CD4-positive, alpha-beta T cell treated with Interleukin-4 for 1 hour (primary cell): ENCODE results near the gene CDC42SE2.
"Not testable (repeated sequence)": the region's sequence is repeated elsewhere in the genome, so short reads cannot be mapped to it uniquely, and the experiment has no call there.

ENCODE experiments used
- DNase-seq, 2 donors: peaks; one replicate each; pipeline ENCODE4 v3.0.0-alpha.2; 2020 to 2022

The CDC42SE2 gene

DNA sequence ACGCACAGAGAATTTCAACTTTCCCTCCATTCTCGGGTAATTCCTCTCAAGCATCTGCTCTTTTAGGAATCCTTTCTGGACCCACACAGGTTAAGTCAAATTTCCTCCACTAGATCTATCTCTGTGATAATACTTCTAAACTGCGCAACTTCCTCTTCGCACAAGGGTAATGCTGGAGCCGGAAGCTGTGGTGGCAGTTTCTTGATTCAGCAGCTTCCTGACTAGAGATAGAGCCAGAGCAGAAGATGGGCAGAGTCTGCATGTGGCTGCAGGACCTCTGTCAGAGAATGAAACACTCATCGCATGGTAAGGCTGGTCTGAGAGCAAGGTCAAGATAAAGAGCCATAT, 11.1 kb upstream of the CDC42SE2 start:
- DNase-seq, result peak; percentile 89 to 90

DNA sequence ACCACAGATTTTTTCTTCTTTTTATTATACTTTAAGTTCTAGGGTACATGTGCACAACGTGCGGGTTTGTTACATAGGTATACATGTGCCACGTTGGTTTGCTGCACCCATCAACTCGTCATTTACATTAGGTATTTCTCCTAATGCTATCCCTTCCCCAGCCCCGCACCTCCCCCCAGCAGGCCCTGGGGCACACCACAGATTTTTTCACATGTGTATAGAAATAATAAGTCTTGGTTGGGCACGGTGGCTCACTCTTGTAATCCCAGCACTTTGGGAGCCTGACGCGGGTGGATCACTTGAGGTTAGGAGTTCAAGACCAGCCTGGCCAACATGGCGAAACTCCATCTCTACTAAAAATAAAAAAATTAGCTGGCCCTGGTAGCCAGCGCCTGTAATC, 9.8 kb upstream of the CDC42SE2 start:
- DNase-seq, result peak in 1 of 2 donors; percentile 46

DNA sequence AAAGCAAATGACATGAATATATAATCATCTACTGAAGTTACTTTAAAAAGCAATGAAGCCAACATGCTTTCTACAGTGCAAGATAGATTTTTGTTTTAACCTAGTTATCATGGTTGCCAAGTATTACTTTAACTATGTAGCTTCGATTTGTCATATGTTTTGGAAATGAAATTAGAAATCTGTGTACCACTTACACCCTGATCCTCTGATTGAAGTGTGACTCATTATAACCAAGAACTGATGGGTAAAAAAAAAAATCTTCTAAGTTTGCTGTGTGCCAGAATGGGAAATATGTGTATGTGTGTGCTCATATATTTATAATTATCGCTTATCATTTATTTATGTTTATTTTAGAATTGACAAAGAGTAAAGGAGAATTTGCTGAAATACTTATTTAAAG, 9.1 kb upstream of the CDC42SE2 start:
- DNase-seq, result peak in 1 of 2 donors; percentile 60

- peak in 1 of 2 donors; percentile 9 for DNase-seq
Measured at GRCh38 chr5:131256507-131256823, 7.4 kb upstream of the CDC42SE2 start.

GRCh38 chr5:131258733-131259132, 5.1 kb upstream of the CDC42SE2 start:
- peak in 1 of 2 donors; percentile 11 for DNase-seq

- no peak for DNase-seq
Measured at GRCh38 chr5:131259326-131259725, 4.5 kb upstream of the CDC42SE2 start.

GRCh38 chr5:131260895-131261294, 3.0 kb upstream of the CDC42SE2 start:
- peak in 1 of 2 donors; percentile 7 for DNase-seq

GRCh38 chr5:131261483-131261882, 2.4 kb upstream of the CDC42SE2 start:
- DNase-seq, result peak in 1 of 2 donors; percentile 10

DNA sequence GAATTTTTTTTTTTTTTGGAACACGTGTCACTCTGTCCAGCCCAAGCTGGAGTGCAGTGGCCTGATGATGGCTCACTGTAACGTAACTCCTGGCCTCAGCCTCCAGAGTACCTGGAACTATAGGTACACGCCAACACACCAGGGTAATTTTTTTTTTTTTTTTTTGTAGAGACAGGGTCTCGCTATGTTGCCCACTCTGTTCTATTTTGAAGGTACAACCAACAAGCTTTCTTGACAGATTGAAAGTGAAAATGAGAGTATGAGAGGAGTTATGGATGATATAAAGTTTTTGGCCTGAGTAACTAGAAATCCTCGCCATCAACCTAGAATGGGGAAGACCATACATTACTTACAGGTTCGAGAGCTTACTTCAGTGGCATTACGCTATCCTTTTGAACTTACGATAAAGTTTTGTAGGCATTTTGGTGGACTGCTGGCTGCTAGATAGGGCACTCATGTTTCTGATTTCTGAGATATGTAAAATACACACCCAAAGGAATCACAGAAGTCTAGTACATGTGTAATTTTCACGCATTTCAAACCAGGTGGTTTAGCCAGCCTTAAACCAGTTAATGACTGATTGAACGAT, 806 bp upstream of the CDC42SE2 start:
- DNase-seq, result peak in 1 of 2 donors; percentile 50

GRCh38 chr5:131264451-131265099, 722 bp downstream of the CDC42SE2 start:
- DNase-seq, result peak; percentile 55 to 62

DNA sequence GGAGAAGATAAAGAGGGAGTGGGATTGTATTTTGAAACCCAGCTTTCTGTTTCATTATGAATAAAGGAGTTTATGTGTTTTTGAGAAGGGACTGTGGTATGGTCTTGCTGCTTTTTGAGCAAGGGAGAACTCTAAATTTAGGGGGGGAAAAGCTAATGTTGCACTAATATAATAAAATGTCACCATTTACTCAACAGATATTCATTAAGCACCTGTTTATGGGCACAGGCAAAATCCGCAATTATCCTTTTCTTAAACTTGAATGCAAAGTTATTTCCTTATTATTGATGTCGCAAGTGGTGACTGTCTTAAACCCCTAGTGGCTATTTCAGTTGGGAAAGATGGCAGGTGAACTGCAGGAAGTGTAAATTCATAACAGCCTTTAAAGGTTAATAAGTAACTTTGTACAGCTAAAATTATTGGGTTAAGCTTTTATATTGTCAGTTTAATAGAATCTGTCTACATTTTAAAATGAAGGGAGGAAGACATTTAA, 1.5 kb downstream of the CDC42SE2 start:
- DNase-seq, result peak in 1 of 2 donors; percentile 76

GRCh38 chr5:131266370-131267060, 2.7 kb downstream of the CDC42SE2 start:
- peak; percentile 60 to 70 for DNase-seq

DNA sequence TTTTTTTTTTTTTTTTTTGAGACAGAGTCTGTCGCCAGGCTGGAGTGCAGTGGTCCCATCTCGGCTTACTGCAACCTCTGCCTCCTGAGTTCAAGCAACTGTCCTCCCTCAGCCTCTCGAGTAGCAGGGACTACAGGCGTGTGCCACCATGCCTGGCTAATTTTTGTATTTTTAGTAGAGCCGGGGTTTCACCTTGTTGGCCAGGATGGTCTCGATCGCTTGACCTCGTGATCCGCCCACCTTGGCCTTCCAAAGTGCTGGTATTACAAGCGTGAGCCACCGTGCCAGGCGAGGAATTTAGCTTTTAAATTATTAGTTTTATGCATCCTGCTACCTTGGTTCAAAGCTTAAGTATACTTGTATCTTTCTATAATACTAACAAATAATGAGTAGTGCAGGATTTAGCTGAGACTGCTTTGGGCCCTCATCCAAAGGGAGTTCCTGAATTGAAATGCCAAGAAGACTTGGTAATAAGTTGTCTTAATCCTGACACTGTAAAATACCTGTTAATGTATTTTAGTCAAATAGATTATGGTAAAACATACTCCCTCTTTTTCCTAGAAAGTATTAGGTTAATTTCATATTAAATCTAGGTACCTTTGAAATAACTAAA, 5.0 kb downstream of the CDC42SE2 start:
- DNase-seq, result no peak

- DNase-seq, result no peak
Measured at GRCh38 chr5:131270809-131271208, 7.0 kb downstream of the CDC42SE2 start.

DNA sequence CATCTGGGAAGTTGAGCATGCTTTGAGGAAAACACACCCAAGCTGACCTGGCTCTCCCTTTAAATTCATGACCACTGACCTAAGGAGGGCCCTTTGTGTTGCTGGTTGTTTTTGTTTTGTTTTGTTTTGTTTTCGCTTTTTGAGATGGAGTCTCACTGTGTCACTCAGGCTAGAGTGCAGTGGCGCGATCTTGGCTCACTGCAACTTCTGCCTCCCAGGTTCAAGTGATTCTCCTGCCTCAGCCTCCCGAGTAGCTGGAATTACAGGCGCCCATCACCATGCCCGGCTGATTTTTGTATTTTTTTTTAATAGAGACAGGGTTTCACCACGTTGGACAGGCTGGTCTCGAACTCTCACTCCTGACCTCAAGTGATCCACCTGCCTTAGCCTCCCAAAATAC, 8.0 kb downstream of the CDC42SE2 start:
- DNase-seq, result not testable (repeated sequence)

DNA sequence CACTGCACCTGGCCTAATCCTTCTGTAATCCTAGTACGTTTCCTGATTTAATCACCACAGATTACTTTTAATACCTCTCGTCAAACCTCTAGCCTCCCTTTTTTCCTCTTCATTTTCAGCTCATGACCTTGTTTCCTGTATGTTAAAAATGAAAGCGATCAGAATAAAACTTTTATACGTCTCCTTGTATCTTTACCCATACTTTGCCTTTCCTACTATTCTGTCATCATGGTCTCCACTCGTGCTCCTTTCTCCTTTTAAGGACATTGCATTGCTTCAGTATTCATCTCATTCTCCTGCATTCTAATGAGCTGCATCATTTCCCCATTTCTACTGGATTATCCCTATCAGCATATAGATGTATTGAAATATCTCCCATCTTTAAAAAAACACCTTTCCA, 8.5 kb downstream of the CDC42SE2 start:
- DNase-seq, result no peak

DNA sequence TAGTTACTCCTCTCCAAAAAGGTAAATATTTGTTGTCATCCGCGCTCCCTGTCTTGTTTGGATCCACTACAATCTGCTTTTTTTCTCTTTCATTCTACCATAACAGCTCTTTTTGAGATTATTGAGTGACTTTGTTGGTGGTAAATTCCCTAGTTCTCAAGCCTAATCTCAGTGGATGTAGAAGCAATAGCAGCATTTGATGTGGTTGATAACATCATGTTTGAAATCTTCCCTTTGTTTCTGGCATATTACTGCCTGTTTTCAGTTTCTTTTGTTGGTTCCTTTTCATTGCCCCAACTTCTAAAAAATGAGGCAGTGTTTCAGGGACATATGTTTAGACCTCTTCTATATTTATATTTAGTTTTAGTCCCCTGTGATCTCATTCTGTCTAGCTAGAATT, 8.9 kb downstream of the CDC42SE2 start:
- DNase-seq, result peak in 1 of 2 donors; percentile 83

- DNase-seq, result no peak
Measured at GRCh38 chr5:131274326-131275063, 10.6 kb downstream of the CDC42SE2 start.

GRCh38 chr5:131276072-131276471, 12.2 kb downstream of the CDC42SE2 start:
- no peak for DNase-seq

GRCh38 chr5:131277447-131277846, 13.6 kb downstream of the CDC42SE2 start:
- DNase-seq, result no peak

DNA sequence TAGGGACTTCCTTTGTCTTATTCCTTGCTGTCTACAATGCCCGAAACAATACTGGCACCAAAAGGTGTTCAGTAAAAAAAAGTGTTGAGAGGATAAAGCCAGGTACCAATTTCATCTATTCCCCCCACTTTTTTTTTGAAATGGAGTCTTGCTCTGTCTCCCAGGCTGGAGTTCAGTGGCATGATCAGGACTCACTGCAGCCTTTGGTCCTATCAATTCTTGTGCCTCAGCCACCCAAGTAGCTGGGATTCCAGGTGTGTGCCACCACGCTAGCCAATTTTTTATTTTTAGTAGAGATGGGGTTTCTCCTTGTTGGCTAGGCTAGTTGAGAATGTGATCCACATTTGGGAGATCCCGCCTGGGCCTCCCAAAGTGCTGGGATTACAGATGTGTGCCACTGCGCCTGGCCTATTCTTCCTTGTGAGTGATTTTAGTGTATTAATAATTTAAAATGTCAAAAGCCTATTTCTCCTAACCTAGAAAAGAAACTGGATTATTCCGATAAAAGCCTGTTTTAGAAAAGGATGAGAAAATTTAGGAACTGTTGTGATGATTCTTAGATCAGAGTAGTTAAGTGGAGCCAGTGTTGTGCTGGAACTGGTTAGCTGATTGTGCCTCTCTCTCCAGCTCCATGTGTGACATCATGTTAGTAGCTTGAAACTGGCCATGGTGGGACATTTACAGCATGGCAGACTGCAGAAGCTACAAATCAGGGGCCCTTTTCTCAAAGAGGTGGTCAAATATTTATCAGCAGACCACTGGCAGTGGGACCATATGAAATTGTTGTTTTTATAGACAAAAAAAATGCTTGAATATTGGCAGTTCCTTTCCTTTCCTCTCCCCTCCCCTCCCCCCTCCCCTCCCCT, 14.3 kb downstream of the CDC42SE2 start:
- DNase-seq, result peak in 1 of 2 donors; percentile 60

DNA sequence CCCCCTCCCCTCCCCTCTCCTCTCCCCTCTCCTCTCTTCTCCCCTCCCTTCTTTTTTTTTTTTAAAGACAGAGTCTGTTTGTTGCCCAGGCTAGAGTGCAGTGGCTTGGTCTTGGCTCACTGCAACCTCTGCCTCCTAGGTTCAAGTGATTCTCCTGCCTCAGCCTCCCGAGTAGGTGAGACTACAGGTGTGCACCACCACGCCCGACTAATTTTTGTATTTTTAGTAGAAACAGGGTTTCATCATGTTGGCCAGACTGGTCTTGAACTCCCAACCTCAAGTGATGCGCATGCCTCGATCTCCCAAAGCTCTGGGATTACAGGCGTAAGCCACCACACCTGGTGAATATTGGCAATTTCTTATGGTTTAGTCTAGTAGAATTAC, 14.9 kb downstream of the CDC42SE2 start:
- DNase-seq, result not testable (repeated sequence)
